Endothelial cell of hepatic sinusoid (primary cell): ENCODE measurements around the gene SMPD3.

Source experiments
- in situ Hi-C: cut with HindIII; loops from 2 replicates; pipeline ENCODE4 v1.10.0; 2017; ENCODE audit warnings: low sequenced_read_pairs

SMPD3 gene

DNA sequence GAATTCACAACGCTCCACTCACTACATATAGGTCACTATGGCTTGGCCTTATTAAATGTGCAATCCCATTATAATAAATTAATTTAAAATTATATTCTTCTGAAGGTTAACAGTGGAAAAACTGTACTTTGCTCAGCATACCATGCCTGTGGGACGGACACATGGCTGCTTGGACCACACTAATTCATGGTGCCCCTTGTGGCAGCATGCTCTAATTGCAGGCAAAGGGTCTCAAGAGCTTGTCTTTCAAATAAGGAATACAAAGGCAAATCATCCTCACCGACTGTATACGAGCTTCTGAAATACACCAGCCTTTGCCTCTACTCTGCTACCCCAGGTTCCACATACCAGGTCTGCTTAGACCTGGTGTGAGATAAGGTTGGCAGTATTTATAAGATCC, 11.7 kb downstream of the SMPD3 start:
- in situ Hi-C loops = loop anchor here (5.0 kb wide), 1 partner anchor 36 kb away; no protein-coding TSS in a partner anchor

DNA sequence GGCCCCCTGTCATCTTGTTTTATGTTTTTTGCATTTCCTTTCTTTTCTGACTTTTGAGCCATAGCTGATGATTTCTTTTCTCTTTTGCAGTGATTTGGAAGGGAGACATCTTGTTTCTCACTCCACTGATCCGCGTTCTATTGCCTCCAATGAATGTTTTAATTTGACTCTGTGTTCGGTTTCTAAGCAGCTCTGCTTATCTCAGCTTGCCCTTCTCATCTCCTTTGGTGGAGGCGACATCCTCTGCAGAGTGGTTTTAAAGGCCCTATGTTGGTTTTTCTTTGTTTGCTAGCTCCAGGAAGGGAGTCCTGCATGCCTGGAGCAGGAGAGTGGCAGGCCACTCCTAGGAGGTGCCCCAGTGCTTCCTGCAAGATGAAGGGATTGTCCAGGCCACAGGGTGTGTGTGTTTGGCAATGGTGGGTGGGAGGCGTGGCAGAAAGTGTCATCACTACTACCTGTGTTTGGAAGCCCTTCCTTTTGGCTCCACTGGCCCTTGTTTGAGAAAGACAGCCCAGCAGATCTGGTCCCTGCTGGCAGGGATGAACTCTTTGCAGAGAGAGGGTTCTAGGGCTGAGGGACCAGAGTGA, 13.6 kb downstream of the SMPD3 start:
- in situ Hi-C loops = loop anchor here (5.0 kb wide), 1 partner anchor 38 kb away; no protein-coding TSS in a partner anchor

DNA sequence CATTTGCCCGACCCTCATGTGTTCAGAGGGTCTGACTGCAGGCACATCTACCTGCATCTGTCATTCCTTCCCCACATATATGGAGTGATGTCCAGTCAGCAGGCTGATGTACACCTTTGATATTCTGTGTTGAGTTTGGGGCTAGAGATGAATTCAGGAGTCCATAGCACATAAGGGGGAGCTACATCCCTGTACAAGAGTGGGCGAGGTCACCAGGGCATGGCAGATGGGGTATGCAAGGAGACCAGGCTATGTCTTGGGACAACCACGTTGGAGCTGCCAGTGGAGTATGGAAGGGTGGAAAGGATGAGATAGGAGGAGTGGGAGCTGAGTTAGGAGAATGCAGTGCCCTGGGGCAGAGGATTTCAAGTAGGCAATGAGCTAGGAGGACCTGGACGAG, 15.0 kb downstream of the SMPD3 start:
- in situ Hi-C loops = no loop called here

DNA sequence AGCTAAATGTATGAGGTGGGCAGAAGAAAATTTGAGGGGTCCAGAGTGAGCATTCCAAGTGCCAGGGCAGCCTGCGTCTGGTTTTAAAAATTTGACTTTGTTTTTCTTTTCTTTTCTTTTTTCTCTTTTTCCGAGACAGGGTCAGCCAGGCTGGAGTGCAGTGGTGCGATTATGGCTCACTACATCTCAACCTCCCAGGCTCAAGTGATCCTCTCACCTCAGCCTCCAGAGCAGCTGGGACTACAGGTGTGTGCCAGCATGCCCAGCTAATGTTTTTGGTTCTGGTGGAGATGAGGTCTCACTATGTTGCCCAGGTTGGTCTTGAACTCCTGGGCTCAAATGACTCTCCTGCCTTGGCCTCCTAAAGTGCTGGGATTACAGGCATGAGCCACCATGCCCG, 15.6 kb downstream of the SMPD3 start:
- in situ Hi-C loops = no loop called here

DNA sequence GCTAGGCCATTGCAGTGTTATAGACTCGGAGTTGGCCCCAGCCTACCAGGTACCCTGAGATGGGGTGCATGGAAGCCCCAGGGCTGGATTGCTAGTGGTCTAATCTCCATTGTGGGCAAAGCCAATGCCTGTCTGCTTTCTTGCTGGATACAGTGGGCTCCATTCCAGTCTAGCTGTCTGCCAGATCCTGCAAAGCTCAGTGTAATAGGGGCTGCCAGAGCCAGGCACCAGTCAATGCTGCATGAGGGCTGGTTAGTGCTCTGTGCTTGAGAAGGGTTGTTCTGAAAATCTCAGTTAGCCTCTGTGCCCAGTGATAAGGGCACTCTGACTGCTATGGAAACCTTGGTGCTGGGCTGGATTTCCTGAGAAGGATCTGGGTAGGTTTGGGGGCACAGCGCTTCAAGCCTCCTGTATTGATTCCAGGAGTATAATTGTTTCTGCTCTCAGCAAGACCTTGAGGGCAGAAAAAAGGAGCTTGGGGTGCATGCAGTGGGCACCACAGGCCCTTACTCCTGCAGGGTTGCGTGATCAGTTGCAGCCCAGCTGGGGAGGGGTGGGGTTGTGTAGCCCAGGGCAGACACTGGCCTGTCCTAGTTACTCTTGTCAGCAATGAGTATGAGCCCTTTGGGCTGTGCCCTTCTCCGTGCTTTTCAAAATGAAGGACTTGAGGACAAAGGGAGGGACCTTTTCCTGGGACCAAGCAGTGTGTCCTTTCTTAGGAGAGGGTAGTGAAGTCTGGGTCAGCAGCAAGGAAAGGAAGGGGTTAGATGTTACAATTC, 19.0 kb downstream of the SMPD3 start:
- in situ Hi-C loops = no loop called here

DNA sequence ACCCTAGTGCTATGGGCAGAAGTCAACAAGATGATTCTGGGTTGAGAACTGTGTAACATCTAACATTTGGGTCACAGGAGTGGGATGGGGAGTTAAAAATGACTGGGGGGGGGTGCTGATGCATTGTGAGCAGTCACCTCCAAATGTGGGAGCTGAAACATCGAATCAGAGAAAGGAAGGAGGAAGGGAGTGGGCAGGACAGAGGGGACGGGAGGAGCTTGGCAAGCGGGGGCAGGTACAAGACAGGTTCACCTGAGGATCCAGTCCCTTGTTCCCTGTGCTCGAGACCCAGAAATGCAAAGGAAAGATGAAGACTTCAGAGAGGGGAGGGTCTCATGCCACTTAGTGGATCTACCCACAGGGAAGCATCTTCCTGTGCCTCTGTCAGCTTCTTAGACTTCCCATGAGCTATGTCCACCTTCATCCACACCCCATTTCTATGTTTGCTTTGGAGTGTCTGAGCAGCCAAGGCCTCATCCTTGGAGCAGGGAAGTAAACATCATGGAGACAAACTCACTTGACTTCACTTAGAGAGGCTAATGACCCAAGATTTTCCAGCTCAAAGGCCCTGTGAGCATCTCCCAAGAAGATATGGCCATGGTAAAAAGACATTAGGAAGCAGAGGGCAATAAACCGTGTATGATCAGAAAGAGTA, 20.5 kb downstream of the SMPD3 start:
- in situ Hi-C loops = no loop called here

DNA sequence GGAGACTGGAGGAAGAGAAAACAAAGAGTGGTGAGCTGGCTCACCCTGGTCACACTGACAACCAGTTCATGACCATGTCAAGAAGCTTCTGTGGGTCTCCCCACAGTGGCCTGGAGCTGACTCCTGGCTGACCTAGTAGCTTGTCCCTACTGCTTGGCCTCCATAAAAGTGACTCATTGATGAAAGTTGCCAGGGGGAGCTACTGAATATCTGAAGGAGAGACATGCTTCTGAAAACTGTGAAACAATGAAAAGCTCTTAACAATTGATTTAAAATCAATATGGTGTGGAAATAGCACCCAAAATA, 22.0 kb downstream of the SMPD3 start:
- in situ Hi-C loops = no loop called here

DNA sequence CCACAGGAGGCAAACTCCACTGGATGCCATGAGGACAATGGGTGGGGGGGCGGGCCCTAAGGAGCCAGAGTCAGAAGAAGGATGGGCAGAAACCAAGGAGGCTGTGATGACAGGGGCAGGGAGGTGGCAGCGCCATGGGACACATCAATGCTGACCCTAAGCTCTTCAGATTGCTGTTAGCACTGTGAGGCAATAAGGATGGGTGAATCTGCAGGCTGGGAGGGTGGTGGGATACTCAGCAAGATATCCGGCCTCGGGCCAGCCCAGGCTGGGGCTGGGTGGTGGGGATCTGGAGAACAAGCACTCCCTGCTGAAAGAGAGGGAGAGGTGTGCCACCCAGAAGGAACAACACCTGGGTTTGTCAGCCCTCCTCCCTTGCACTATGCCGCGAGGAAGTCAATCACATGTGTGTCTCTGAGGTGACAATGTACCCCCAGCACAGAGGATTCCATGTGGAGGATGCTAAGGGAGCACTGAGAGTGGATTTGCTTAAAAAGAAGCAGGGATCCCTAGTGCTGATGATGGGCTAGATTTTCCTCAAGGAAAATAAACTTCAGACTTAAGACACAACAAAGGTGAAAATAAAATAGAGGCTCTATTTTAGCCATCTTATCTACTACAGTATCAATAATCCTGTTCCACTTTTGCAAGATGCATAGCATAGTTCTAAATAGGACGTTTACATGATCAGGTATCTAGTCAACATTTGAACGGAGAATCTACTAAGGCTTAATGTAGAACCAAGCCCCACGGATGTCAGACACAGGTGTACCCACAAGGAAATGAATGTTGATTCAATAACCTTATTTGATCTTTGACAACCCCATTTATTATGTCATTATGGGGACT, 22.6 kb downstream of the SMPD3 start:
- in situ Hi-C loops = no loop called here

DNA sequence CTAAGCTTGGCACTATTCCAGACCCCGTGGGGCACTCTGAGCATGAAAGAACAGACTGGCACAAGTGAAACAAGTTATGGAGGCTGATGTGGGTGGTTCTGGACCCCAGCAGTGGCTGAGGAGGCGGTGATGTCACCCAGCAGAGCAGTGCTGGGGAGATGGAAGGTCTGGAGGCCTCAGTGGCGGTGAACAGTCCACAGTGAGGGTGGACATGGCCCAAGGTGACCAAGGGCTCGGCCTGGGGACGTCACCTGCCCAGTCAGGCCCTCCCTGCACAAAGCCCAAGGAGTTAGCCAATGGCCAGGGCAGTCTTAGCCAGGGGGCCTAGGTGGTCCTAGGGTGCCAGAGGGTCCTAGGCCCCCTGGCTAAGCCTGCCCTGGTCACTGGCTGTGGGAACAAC, 24.5 kb downstream of the SMPD3 start:
- in situ Hi-C loops = loop anchor here (5.0 kb wide), 2 partner anchors 61 to 94 kb away; no protein-coding TSS in a partner anchor

DNA sequence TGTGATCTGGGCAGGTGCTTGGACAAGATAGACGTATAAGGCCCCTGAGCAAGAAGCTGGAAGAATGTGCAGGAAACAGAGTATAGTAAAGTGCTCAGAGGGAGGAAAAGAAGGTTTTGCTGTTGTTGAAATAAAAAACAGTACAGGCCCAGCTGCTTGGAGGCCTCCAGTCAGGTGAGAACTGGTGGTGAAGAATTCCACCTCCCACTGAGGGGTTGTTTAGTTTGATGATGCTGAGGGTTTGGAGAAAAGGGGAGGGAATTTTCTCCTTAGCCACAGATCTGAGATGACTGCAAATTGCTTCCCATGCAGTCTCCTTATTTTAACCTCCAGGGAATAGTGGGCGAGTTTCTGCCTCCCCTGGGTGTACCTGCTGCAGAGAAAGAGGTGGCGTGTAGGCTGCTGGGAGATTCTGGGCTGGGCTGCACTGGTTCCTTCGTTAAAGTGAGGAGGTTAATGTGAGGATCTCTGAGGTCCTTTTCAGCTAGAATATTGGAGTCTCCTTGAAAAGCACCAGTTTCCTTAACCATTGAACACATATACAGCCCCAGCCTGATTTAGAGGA, 25.8 kb downstream of the SMPD3 start:
- in situ Hi-C loops = loop anchor here (5.0 kb wide), 2 partner anchors 60 to 95 kb away; no protein-coding TSS in a partner anchor

DNA sequence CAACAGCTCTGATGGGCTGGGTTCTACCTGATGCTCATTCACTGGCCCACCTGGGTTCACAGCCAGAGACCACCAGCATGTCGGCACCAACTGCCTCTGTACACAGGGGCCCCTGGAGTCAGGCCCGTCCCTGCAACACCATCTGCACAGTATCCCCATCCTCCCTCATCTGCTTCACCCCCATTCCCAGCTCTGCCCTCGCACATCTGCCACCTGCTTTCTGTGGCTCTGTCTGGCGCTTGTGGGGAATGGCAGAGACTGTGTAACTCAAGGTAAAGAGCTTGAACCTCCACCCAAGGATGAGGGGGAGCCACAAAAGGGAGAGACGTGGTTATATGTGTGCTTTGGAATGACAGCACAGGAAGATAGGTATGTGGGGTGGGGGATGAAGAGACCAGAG, 27.2 kb downstream of the SMPD3 start:
- in situ Hi-C loops = loop anchor here (5.0 kb wide), 2 partner anchors 59 to 96 kb away; no protein-coding TSS in a partner anchor

DNA sequence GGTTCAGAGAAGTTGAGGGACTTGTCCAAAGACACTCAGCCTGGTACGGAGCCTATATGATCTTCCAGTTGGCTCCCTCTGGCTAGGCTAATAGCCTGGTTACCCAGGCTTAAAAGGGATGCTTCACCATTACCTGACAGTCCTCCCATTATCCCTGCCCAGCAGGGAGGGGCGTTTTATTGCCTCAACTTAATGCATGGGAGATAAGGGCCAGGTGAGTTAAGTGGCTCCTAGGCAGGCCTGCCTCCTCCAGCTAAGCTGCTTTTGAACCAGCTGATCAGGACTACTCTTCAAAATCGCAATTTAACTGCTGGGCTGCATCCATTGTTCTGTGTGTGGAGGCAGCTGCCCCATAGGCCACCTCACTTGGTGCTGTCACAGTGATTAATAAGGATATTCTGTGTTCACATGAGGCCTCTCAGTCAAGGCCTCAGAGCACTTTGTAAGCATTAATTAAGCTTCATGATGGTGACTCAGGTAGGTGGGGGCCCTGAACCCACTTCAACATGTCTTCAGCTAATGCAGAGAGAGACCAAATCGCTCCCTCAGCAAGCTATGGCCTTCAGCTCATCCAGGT, 27.9 kb downstream of the SMPD3 start:
- in situ Hi-C loops = loop anchor here (5.0 kb wide), 2 partner anchors 58 to 97 kb away; no protein-coding TSS in a partner anchor

DNA sequence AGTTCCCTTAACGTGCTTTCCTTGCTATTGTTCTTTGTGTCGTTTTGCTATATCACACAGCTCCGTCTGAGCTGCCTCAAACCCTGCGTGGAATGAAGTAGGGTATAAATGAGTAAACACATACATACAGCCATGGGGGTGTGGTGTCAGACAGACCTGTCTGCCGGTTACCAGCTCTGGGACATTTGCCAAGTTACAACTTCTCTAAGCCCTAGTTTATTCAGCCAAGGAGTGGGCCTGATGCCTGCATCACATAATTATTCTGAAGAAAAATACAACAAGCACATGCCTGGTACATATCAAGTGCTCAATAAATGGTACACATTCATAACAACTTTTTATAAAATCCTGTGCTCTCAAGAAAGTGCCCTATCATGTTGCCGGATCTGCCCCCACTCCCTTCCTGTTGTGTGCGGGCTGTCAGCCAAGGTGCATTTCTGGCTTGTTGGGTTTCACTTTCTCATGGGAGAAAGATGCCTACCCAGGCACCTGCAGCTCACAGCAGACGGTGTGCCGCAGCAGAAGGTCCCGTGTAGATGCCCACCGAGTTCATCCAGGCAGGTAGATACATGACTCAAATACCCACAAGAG, 30.5 kb downstream of the SMPD3 start:
- in situ Hi-C loops = no loop called here

DNA sequence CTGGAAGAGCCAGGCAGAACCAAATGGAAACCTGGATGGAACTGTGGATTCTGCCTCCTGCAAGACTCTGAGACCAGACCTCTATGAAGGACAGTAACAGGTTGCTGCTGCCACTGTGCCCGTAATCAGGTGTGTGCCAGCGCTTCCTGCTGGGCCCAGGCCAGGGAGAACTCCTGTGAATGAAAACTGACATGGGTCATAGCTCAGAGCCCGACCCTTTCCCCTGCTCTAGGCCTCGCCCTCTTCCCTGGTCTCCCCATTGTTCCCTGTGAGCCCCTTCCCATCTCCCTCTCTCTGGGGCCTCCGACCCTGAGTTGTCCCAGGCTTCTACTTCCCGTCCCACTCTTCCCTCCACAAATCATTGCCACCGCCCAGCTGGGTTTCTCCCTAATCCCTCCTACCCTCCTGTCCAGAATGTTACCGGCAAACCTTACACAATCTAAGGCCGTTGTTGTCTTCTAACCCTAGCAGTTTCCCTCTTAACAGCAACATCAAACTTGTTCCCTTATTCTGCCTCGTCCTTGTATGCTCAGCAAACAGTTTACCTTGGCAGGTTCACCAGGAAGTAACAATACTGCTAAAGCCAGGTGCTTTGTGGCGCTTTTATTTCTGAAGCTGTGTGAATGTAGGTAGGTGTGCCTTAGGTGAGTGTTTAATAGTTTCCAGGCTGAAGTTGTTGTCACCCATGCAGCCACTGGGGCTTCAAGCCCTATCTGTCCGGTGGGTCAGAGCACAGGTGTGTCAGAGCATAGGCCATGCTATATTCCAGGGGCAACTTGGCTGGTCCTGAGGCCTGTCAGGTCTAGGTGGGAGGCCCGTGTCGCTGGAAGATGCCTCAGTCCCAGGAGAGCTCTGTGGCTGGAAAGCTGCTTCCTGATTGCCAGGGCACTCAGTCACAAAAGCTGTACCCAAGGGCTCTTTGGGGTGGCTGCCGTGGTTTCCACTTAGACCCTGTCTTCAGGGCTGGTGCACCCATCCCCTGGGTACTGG, 32.0 kb downstream of the SMPD3 start:
- in situ Hi-C loops = no loop called here

DNA sequence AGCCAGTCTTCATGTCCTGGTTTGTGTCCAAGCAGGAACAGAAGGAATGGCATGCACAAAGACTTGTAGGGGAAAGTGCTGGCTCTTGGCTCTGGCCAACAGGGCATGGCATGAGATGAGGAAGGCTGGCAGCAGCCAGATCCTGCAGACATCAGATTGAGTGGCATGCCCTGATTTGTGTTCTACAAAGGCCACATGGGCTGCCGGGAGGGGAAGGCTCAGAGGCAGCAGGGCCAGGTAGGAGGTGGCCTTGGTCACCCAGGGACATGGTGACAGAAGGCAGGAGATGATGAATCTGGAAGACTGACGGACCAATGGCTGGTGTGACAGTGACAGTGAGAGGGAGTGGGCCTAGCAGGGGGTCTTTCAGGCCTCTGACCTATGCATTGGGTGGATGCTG, 33.7 kb downstream of the SMPD3 start:
- in situ Hi-C loops = no loop called here

DNA sequence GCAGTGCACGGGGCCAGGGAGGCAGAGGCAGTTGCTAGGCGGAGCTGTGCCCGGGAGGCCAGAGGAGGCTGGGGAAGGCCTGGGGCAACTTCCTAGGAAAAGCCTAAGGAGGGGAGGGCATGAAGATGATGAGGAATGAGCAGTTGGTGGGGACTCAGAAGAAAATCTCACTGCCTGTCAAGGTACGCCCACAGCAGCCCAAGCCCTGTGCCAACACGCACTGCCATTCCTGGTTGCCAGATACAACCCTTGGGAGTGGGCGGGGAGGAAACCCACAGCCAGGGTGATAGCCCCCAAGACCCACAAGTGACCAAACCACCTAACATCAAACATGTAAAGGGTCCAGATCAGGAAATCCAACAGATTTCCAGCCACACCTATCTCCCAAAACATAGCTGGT, 36.2 kb downstream of the SMPD3 start:
- in situ Hi-C loops = no loop called here

DNA sequence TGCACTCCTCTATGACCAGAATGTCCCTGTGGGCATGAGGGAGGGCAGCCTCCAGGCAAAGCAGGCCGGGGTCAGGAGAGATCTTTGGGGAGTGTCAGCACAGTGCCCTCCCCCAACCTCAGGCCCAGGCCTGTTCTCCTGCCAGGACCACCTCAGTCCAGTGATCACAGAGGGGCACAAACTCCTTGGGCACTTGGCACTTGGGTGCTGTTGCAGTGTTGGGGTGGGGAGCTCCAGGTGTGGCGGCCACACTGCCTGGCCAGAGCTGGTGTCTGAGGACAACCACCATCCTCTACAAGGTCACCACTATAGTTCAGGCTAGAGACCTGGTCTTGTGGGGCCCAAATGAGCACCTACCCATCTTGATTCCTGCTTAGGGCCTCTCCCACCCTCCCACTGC, 37.2 kb downstream of the SMPD3 start:
- in situ Hi-C loops = no loop called here

DNA sequence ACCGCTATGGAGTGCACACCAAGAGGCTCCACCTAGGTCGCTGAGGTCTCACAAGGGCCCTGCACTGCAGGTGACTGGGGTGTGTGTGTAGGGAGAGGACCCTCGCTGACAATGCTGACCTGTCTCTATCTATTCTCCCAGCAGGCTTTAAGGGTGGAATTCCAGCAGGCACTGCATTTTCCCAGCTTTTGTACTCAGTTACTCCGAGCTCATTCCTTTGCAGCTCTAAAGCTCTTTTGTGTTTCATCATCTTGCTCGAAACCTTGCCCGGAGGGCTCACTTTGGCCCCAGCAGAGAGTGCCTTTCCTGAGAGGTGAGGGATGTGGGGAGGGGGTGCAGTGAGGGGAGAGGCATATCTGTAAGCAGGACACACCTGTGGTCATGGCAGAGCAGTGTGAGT, 39.3 kb downstream of the SMPD3 start:
- in situ Hi-C loops = no loop called here

DNA sequence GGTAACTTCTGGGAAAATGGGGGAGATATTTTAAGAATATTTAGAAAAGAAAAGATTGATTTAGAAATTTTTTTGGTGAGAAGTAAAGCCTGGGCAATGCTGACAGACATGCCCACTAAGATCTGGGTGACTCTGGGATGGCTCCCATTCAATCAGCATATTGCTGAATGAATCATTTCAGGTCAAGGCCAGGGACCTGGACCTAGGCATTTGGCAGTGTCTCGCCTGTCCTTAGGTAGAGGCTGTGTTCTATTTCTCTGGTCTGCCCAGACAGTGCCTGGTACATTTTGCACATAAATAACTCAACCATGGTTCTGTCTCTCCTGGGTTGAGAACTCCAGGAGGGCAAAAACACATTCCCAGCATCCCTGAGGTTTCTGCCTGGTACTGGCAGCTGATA, 39.9 kb downstream of the SMPD3 start:
- in situ Hi-C loops = no loop called here
